NCI-H526 (cell line): ENCODE data around the gene ZCCHC8.
A peak's percentile ranks its signal among the peaks of the same experiment; 100 is the strongest.
"Not testable (repeated sequence)": the region's sequence is repeated elsewhere in the genome, so short reads cannot be mapped to it uniquely, and the experiment has no call there.

Experiments
- DNase-seq, 2 experiments: peaks; one replicate each; lab custom pipeline; 2025; lab: John Stamatoyannopoulos, UW

ZCCHC8 gene

GRCh38 chr12:122508163-122508562, 7.4 kb upstream of the ZCCHC8 start:
- no peak for DNase-seq

DNA sequence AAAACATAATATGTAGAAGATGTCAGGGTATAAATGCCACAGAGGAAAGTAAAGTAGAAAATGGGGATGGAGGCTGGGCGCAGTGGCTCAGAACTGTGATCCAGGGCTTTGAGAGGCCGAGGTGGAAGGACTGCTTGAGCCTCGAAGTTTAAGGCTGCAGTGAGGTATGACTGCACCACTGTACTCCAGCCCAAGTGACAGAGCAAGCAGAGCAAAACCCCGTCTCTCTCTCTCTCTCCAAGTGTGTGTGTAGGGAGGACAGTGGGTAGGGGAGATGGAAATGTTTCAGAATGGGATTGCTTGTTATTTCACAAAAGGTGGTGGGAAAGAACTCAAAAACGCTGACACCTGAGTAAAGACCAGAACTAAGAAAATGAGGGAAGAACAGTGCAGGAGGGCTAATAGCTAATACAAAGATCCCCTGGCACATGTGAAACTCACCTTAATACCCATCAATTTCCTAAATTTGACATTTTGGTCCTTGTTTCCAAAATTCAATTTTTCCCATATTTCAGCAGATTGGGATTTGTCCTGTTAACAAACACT, 5.7 kb upstream of the ZCCHC8 start:
- no peak for DNase-seq

DNA sequence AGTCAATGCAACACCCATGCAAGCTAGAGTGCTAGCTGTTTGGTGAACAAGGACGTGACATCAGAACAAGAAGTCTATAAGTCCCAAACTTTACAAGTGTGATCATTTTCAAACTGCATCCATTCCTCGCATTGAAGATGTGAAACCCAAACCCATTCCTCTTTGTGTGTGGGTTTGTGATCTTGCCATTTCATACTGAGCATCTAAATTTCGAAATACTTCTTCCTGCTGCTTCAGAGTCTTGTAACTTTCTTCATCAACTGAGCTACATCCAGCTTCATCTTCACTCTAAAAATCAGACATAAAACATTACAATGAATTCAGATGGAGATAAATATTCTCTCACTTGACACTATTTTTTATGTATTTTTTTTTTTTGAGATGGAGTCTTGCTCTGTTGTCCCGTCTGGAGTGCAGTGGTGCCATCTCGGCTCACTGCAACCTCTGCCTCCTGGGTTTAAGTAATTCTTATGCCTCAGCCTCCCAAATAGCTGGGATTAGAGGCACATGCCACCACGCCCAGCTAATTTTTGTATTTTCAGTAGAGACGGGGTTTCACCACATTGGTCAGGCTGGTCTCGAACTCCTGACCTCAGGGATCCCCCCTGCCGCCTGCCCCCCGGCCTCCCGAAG, 4.8 kb upstream of the ZCCHC8 start:
- no peak for DNase-seq

DNA sequence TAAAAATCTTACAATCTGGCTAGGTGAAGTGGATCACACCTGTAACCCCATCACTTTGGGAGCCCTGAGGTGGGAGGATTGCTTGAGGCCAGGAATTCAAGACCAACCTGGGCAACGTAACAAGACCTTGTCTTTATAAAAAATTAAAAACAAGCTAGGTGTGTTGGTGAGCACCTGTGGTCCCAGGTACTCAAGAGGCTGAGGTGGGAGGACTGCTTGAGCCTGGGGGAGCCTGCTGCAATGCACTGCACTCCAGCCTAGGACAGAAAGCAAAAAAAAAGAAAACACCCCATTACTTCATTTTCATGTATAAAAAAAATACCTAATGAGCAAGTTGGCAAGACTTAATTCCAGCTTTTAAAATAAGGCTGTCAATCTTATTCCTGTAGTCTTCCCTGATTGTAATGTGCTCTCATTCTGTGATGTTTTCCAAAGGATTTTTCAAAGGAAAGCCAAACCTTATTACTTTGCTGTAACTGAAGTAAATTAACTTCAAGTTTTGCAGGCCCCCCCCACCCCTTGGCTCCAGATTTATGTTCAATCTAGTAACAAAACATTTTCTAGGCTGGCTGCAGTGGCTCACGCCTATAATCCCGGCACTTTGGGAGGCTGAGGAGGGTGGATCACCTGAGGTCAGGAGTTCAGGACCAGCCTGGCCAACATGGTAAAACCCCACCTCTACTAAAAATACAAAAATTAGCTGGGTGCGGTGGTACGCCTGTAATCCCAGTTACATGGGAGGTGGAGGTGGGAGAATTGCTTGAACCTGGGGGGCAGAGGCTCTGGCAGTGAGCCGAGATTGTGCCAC, 3.3 kb upstream of the ZCCHC8 start:
- DNase-seq: no peak

DNA sequence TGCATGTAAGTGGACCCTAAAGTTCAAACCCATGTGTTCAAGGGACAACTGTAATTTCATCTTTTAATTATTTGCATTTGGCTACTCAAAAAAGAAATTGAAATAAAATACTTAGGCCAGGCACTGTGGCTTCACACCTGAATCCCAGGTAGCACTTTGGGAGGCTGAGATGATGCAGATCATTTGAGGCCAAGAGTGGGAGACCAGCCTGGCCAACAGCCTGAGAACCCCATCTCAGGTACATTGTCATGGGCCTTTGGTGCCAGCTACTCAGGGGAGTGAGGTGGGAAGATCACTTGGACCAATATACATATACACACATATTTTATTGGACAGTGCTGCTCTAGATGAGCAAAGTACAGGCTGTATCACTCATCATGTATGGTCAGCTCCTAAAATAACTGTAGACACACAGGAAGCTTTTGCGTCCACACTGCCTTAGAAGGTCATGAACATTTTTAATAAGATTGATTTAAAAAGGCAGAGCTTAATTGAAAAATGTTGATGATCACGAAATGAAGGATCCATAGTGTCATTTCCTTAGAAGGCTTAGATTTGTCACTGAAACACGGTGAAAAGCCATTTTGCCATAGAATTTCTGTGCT, 2.5 kb upstream of the ZCCHC8 start:
- no peak for DNase-seq

GRCh38 chr12:122501489-122501989, 807 bp upstream of the ZCCHC8 start:
- DNase-seq: no peak

- DNase-seq: peak; percentile 78 to 83
Observed at GRCh38 chr12:122499991-122500684, 594 bp downstream of the ZCCHC8 start.

DNA sequence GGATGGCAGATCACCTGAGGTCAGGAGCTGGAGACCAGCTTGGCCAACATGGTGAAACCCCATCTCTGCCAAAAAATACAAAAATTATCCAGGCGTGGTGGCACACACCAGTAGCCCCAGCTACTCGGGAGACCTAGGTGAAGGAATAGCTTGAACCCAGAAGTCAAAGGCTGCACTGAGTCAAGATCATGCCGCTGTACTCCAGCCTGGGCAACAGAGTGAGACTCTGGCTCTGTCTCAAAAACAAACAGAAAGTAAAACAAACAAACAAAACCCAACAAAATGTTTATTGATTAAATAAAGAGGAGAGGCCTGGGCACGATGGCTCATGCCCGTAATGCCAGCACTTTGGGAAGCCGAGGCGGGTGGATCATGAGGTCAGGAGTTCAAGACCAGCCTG, 5.5 kb downstream of the ZCCHC8 start:
- DNase-seq: no peak

DNA sequence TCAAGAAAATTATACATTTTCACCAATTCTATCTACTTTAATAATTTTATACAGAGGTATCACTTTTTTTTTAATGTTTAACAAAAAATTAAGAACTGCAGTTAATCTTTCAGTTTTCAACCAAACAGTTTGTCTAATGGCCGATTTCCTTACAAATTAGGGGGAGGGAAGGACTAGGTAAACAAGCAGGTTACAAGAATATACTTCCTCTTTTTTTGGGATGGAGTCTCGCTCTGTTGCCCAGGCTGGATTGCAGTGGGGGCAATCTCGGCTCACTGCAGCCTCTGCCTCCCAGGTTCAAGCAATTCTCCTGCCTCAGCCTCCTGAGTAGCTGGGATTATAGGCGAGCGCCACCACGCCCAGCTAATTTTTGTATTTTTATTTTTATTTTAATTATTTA, 7.5 kb downstream of the ZCCHC8 start:
- not testable (repeated sequence) for DNase-seq

- no peak for DNase-seq
Observed at GRCh38 chr12:122491991-122492390, 8.7 kb downstream of the ZCCHC8 start.

- no peak for DNase-seq
Observed at GRCh38 chr12:122489038-122489437, 11.7 kb downstream of the ZCCHC8 start.

- not testable (repeated sequence) for DNase-seq
Observed at GRCh38 chr12:122487807-122488206, 12.9 kb downstream of the ZCCHC8 start.

GRCh38 chr12:122486805-122487426, 13.8 kb downstream of the ZCCHC8 start:
- no peak for DNase-seq

- not testable (repeated sequence) for DNase-seq
Observed at GRCh38 chr12:122486360-122486759, 14.4 kb downstream of the ZCCHC8 start.

- DNase-seq: not testable (repeated sequence)
Observed at GRCh38 chr12:122484385-122484784, 16.3 kb downstream of the ZCCHC8 start.

GRCh38 chr12:122483969-122484368, 16.8 kb downstream of the ZCCHC8 start:
- DNase-seq: no peak

DNA sequence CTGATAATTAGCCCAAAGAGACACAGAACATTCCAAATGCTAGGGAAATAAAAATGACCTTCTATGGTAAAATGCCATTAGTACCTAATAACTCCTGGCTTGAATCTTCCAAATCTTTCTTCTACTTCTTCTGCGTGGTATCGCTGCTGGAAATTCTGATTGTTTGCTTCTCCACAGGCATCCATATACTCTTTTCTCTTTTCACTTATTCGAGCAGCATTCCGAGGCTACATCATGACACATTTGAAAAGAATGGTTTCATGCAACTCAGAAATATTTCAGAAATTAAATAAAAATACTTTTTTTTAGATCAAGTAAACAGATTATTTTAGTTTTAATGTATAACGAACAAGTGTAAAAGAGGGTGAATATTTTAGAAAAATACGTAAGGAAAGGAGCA, 18.9 kb downstream of the ZCCHC8 start:
- no peak for DNase-seq

DNA sequence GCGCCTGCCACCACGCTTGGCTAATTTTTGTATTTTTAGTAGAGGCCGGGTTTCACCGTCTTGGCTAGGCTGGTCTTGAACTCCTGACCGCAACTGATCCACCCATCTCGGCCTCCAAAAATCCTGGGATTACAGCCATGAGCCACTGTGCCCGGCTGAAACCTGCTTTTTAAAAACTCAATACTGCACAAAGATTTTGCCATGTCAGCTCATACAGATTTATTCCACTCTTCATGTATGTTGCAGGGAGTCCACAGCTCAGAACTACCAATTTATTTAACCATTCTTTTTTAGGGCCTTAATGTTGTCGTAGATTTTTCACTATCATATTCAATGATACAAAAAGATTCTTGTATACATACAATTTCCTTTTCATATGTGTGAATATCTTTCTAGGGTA, 20.0 kb downstream of the ZCCHC8 start:
- no peak for DNase-seq

DNA sequence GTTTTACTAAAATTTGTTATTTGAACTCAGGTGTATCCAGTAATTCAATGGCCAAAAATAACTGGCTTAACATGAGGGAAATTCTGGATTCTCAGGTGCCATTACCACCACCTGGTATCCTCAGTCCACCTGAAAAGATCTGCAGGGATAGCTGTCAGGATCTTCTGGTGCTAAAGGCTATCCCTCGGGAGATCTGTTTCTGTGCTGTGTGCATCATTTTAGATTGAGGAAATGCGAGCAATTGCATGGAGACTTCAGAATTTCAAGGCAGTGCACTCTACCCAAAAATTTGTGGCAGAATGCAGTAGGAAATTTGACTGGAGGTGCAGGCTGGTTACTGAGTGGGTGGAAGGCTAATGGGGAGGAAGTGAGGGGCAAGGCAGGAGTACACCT, 26.4 kb downstream of the ZCCHC8 start:
- DNase-seq: no peak

DNA sequence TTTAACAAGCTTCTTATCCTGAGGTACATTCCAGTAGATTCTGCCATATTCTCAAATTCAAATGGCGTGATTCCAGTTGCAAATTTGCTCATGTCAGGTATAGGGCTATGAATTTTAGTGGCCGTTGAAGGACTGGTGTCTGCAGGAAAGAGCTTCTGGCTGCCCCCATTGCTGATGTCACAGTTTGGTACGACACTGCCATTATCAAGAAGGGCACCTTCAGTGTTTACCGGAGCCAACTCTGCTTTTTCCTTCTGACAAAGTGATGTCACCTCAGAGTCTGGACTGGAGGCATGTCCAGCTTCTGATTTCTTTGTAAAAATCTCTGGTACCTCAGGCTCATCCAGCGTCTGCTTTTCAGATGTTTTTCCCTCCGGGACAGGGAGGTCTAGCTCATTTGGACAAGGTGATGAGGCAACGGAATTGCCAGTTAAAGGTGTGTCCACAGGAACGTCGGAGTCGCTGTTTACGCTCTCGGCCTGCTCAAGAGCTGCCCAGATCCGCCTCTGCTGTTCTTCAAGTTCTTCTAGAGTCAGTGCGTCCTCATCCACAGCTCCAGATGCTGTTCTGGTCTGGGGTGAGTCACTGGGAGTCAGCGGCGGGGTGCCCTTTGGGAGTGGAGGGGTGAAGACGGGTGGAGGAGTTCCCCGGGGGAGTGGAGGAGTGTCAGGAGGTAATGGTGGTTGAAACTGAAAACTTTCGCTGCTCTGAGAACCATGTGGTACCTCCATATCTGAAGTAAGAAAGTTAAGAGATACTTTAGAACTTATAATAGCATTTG, 27.0 kb downstream of the ZCCHC8 start:
- DNase-seq: no peak
